ENCODE data around the gene GMFB.

DNA sequence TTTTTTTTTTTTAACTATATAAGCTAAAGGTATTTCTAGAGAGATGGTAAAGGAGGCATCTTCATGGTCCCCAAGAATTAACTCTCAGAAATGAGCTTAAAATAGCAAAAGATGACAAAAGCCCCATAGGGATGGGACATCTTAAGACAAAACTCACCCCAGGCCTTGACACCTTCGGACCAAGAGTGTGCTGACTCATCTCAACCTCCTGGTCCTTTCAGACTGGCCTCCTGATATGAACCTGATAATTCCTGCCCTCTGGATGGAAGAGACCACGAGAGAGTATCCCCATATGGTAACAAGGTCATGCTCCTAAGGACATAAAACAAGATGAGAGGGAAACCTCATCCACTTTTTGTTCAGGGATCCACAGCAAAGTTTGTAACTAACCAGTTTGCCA is 8.4 kb upstream of the GMFB start:
- TF ChIP-seq, protein P1, sequence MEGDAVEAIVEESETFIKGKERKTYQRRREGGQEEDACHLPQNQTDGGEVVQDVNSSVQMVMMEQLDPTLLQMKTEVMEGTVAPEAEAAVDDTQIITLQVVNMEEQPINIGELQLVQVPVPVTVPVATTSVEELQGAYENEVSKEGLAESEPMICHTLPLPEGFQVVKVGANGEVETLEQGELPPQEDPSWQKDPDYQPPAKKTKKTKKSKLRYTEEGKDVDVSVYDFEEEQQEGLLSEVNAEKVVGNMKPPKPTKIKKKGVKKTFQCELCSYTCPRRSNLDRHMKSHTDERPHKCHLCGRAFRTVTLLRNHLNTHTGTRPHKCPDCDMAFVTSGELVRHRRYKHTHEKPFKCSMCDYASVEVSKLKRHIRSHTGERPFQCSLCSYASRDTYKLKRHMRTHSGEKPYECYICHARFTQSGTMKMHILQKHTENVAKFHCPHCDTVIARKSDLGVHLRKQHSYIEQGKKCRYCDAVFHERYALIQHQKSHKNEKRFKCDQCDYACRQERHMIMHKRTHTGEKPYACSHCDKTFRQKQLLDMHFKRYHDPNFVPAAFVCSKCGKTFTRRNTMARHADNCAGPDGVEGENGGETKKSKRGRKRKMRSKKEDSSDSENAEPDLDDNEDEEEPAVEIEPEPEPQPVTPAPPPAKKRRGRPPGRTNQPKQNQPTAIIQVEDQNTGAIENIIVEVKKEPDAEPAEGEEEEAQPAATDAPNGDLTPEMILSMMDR (IDR thresholded peaks at IDR 0.05): no peak
- no peak for TF ChIP-seq POLR2AphosphoS5 (IDR thresholded peaks at IDR 0.05)
- TF ChIP-seq POLR2A (IDR thresholded peaks at IDR 0.05): no peak

Data from prostate gland (tissue), 2 donors.